ENCODE results near the gene SUSD4. TPM values are rescaled to one million over a fixed set of nuclear protein-coding genes. Genes with fewer than 3 reads are reported as not detected.

SUSD4 gene
- total and polyA plus RNA-seq, 10 of the 15 experiments (the other 5 are each of a cell fraction or from before 2014, with no cell fraction given): 0.13 to 1.1 (median 0.26) TPM; not detected in 3

GRCh38 chr1:223198628-223198965, 165.4 kb downstream of the SUSD4 start (continued):
- TF ChIP-seq TCF7 (IDR thresholded peaks at IDR 0.05; ENCODE audit: borderline replicate concordance): no peak
- no peak for TF ChIP-seq SPI1 (IDR thresholded peaks at IDR 0.05; ENCODE audit: borderline replicate concordance, insufficient read depth, low read depth, low read length)

- Histone ChIP-seq H3K4me1 (ENCODE audit: control insufficient read depth, insufficient read depth, low read length) (no peaks in the 10 kb centered on the region), H3K36me3 (ENCODE audit: control insufficient read depth in 2 of 2, insufficient read depth in 2 of 2, low read length in 1 of 2) (no peaks in the 10 kb centered on the region; a peak in 1 of 4 replicates), H3K27me3 (replicated peaks in 1 of 2; ENCODE audit: control insufficient read depth in 2 of 2, insufficient read depth in 2 of 2, low read length in 1 of 2) (no peaks in the 10 kb centered on the region; a peak in 1 of 4 replicates), H3K27ac (ENCODE audit: control insufficient read depth, insufficient read depth) (no peak overlapping the region), H3K9ac (ENCODE audit: control insufficient read depth, insufficient read depth, low read length) (no peak overlapping the region), H4K20me1 (ENCODE audit: control insufficient read depth, insufficient read depth) (no peaks in the 10 kb centered on the region), H3K9me3 (replicated peaks; ENCODE audit: control insufficient read depth, insufficient read depth, low read length) (no peaks in the 10 kb centered on the region), H2AFZ (ENCODE audit: control insufficient read depth, low read depth, low read length) (no peak overlapping the region), H3K79me2 (ENCODE audit: control insufficient read depth, insufficient read depth, low read length) (no peaks in the 10 kb centered on the region), H3K4me3 (no peak overlapping the region), H3K4me2 (ENCODE audit: control insufficient read depth, insufficient read depth) (no peak overlapping the region)
- CTCF ChIA-PET: interaction anchor here (0.9 to 2.1 kb wide), 5 partner anchors 30 to 74 kb away, joined by 3 to 4 read pairs (median 3); partner anchors contain the start of gene TLR5
- ATAC-seq (no peak), DNase-seq (ENCODE audit: low read depth, low spot score) (no peak), FAIRE-seq (no peak)
- RAD21 ChIA-PET (ENCODE audit: unreplicated experiment): interaction anchor here (0.7 kb wide), 1 partner anchor 65 kb away, joined by 3 read pairs; no protein-coding TSS in a partner anchor
- 63% methylated on average over 3 of the region's 4 CpGs for WGBS (ENCODE audit: insufficient coverage, insufficient replicate concordance, low lambda C conversion rate, missing lambda C conversion rate)
- BruUV-seq (replicated peaks): no TSS peak
- SMC1A ChIA-PET (ENCODE audit: uncharacterized antibody, unreplicated experiment): interaction anchor here (0.6 to 1.7 kb wide), 4 partner anchors 17 to 36 kb away, joined by 3 to 7 read pairs (median 4); no protein-coding TSS in a partner anchor
- POLR2A ChIA-PET: interaction anchor here (0.6 to 0.8 kb wide), 2 partner anchors 10 to 18 kb away, joined by 3 to 4 read pairs; no protein-coding TSS in a partner anchor
- intact Hi-C loops (cut with micrococcal nuclease; ENCODE audit: unreplicated experiment): no loop called here
- in situ Hi-C loops (cut with MboI): no loop called here
- no peak for TF ChIP-seq EGR1 (IDR thresholded peaks at IDR 0.05; ENCODE audit: borderline replicate concordance in 1 of 2, low read depth in 2 of 2, low read length in 2 of 2)
- TF ChIP-seq HDAC6 (IDR thresholded peaks at IDR 0.05; ENCODE audit: unreplicated experiment): no peak
- no peak for TF ChIP-seq IRF4 (IDR thresholded peaks at IDR 0.05; ENCODE audit: low read depth, low read length)
- TF ChIP-seq NR2F1 (conservative IDR thresholded peaks at IDR 0.05): no peak
- TF ChIP-seq ATF7 (IDR thresholded peaks at IDR 0.05; ENCODE audit: low read depth): no peak
- no peak for TF ChIP-seq SMAD1 (IDR thresholded peaks at IDR 0.05; ENCODE audit: low read depth, partially characterized antibody)
- TF ChIP-seq ZNF384 (IDR thresholded peaks at IDR 0.05; ENCODE audit: borderline replicate concordance, low read depth, low read length): no peak
- no peak for TF ChIP-seq NR2C2 (IDR thresholded peaks at IDR 0.05; ENCODE audit: borderline replicate concordance, control insufficient read depth, insufficient read length, low read depth)
- TF ChIP-seq ATF3 (IDR thresholded peaks at IDR 0.05; ENCODE audit: borderline replicate concordance, extremely low read depth, low read depth, low read length): no peak
- no peak for TF ChIP-seq POLR2AphosphoS2 (IDR thresholded peaks at IDR 0.05; ENCODE audit: low read depth, low read length)
- no peak for TF ChIP-seq STAT1 (conservative IDR thresholded peaks at IDR 0.05)
- TF ChIP-seq ASH2L (IDR thresholded peaks at IDR 0.05; ENCODE audit: borderline replicate concordance, low read depth): no peak
- no peak for TF ChIP-seq REST (IDR thresholded peaks at IDR 0.05; ENCODE audit: low read depth, low read length)
Measured at GRCh38 chr1:223197923-223198627, 165.9 kb downstream of the SUSD4 start.

All from GM12878 (cell line).